ENCODE results near the gene ATG16L2.
"Not testable (repeated sequence)": the region's sequence is repeated elsewhere in the genome, so short reads cannot be mapped to it uniquely, and the experiment has no call there.

The ATG16L2 gene

GRCh38 chr11:72856065-72856464 is 41.9 kb downstream of the ATG16L2 start:
- TF ChIP-seq, protein P1, sequence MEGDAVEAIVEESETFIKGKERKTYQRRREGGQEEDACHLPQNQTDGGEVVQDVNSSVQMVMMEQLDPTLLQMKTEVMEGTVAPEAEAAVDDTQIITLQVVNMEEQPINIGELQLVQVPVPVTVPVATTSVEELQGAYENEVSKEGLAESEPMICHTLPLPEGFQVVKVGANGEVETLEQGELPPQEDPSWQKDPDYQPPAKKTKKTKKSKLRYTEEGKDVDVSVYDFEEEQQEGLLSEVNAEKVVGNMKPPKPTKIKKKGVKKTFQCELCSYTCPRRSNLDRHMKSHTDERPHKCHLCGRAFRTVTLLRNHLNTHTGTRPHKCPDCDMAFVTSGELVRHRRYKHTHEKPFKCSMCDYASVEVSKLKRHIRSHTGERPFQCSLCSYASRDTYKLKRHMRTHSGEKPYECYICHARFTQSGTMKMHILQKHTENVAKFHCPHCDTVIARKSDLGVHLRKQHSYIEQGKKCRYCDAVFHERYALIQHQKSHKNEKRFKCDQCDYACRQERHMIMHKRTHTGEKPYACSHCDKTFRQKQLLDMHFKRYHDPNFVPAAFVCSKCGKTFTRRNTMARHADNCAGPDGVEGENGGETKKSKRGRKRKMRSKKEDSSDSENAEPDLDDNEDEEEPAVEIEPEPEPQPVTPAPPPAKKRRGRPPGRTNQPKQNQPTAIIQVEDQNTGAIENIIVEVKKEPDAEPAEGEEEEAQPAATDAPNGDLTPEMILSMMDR (conservative IDR thresholded peaks at IDR 0.05; ENCODE audit: low read depth, low read length) = no peak
- DNase-seq (ENCODE audit: low read depth) = no peak
- no peak overlapping the region for H3K4me3 ChIP-seq (ENCODE audit: low read length)

DNA sequence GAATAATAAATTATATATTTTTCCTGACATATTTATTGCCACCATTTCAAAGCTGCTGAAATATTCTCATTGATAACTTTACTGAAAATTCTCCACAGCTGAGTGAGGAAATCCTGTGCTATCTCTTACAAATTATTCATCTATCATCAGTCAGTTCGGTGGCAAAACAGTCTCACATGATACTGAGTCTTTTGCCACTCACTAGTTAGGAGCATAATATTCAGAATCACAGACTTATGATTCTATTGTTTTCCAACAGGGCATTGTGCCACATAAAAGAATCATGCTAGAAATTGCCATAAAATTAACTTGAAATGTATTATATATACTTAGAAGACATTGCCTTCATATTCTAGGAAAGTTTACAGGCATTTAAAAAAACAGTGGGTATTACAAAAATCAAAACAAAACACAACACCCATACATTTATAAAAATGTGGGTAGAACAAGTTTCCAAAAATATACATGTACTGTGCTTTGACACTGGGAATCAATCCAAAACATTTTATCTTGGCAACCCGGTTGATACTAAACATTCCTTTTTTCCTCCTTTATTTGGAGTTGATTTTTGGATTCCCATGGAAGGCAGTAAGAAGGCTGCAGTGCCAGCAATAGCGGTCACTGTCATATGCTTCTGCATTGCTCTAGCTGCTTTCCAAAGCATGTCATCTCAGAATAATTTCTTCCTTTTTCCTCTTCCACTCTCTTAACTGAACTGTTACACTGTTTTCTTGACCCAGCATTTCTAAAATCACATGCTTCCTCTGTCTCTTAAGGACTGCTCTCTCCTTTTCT is 42.5 kb downstream of the ATG16L2 start:
- H3K4me3 ChIP-seq (ENCODE audit: low read length) = no peak overlapping the region
- no peak for DNase-seq (ENCODE audit: low read depth)

GRCh38 chr11:72858267-72858666 is 44.1 kb downstream of the ATG16L2 start:
- not testable (repeated sequence) for H3K4me3 ChIP-seq (ENCODE audit: low read length); DNase-seq (ENCODE audit: low read depth)

More for the DNA sequence above, 42.5 kb downstream of the ATG16L2 start:
- TF ChIP-seq, protein P1 (conservative IDR thresholded peaks at IDR 0.05; ENCODE audit: low read depth, low read length) = peak; percentile 23

- TF ChIP-seq, protein P1 (conservative IDR thresholded peaks at IDR 0.05; ENCODE audit: low read depth, low read length) = no peak
- DNase-seq (ENCODE audit: low read depth) = no peak
Observed at GRCh38 chr11:72859126-72859525, 44.9 kb downstream of the ATG16L2 start.

GRCh38 chr11:72860010-72860409 is 45.8 kb downstream of the ATG16L2 start:
- TF ChIP-seq, protein P1 (conservative IDR thresholded peaks at IDR 0.05; ENCODE audit: low read depth, low read length) = no peak
- H3K4me3 ChIP-seq (ENCODE audit: low read length) = no peak overlapping the region
- no peak for DNase-seq (ENCODE audit: low read depth)

More at GRCh38 chr11:72859126-72859525, 44.9 kb downstream of the ATG16L2 start:
- H3K4me3 ChIP-seq (ENCODE audit: low read length) = no peak overlapping the region

DNA sequence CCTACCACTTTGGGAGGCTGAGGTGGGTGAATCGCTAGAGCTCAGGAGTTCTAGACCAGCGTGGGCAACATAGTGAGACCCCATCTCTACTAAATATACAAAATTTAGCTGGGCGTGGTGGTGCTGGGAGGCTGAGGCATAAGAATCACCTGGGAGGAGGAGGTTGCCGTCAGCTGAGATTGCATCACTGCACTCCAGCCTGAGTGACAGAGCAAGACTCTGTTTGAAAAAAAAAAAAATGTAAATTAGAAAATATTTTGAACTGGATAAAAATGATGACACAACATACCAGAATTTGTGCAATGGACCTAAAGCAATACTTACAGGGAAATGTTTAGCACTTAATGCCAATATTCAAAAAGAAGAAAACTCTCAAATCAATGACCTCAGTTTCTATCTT is 46.4 kb downstream of the ATG16L2 start:
- no peak overlapping the region for H3K4me3 ChIP-seq (ENCODE audit: low read length)
- no peak for DNase-seq (ENCODE audit: low read depth)
- TF ChIP-seq, protein P1 (conservative IDR thresholded peaks at IDR 0.05; ENCODE audit: low read depth, low read length) = no peak

GRCh38 chr11:72863091-72863490 is 48.9 kb downstream of the ATG16L2 start:
- no peak overlapping the region for H3K4me3 ChIP-seq (ENCODE audit: low read length)
- DNase-seq (ENCODE audit: low read depth) = no peak
- TF ChIP-seq, protein P1 (conservative IDR thresholded peaks at IDR 0.05; ENCODE audit: low read depth, low read length) = no peak

Data from retinal pigment epithelial cell (primary cell).